ENCODE results near the gene ZBED5. TPM values are rescaled to one million over a fixed set of nuclear protein-coding genes. Genes with fewer than 3 reads are reported as not detected.

ZBED5 gene
- total and polyA plus RNA-seq, 2 of the 4 experiments (the other 2 are of a cell fraction): 28.2 to 30.8 TPM

- peak overlapping the region; percentile 31; the same call in 1 of the 3 replicates for H2BK15ac ChIP-seq (ENCODE audit: low read depth, low read length)
- peaks cover 33% of the 10 kb centered on the region for H3K9me1 ChIP-seq (ENCODE audit: insufficient read depth, low read length)
- no peak overlapping the region for H3K4me2 ChIP-seq (ENCODE audit: low read depth, low read length)
- dilution Hi-C loops (cut with HindIII; ENCODE audit: low sequenced_read_pairs, unreplicated experiment): no loop called here
- no peaks in the 10 kb centered on the region for H3K27me3 ChIP-seq (ENCODE audit: control insufficient read depth, insufficient read depth, low read length)
- H4K8ac ChIP-seq (ENCODE audit: low read depth in 2 of 2, low read length in 2 of 2): peak overlapping the region in 1 of 2 experiments; percentile 1; a peak in 1 of 4 replicates
- 100% methylated on average over 1 of the region's 2 CpGs; no CpG with 5 or more reads in 1 of the 2 experiments for WGBS, 2 experiments (ENCODE audit: extremely low coverage in 2 of 2, insufficient read length in 1 of 2)
- H2AFZ ChIP-seq (replicated peaks; ENCODE audit: low read length, poor library complexity): no peak overlapping the region
- H2BK20ac ChIP-seq (ENCODE audit: low read depth, low read length): peak overlapping the region; percentile 43; the same call in 1 of the 2 replicates
- POLR2A ChIA-PET (ENCODE audit: unreplicated experiment): interaction anchor here (0.6 kb wide), 1 partner anchor 440 kb away, joined by 12 read pairs; the partner anchor contains the start of gene AMPD3
- ATAC-seq (ENCODE audit: low read depth) (no peak), DNase-seq (no peak)
- CTCF ChIA-PET: no interaction called here
- H3K4ac ChIP-seq (ENCODE audit: low read depth, low read length): peak overlapping the region; percentile 93; the same call in 1 of the 2 replicates
- H4K20me1 ChIP-seq (ENCODE audit: insufficient read depth, low read length): peaks cover 6% of the 10 kb centered on the region; the same call in 1 of the 2 replicates
- H3K79me1 ChIP-seq (ENCODE audit: low read depth in 1 of 2, low read length in 2 of 2): peaks cover 0 to 40% of the 10 kb centered on the region in 2 experiments; a peak in 2 of 4 replicates
- no peak overlapping the region for H3K4me3 ChIP-seq (ENCODE audit: insufficient read depth, low read depth, low read length)
- no peak overlapping the region for H3K27ac ChIP-seq (ENCODE audit: insufficient read depth, low read length)
- peaks cover 34% of the 10 kb centered on the region for H3K4me1 ChIP-seq (ENCODE audit: control insufficient read depth, insufficient read depth, low read length)
- no peaks in the 10 kb centered on the region for H3K9me3 ChIP-seq (ENCODE audit: control insufficient read depth, insufficient read depth, low read length)
- peak overlapping the region; percentile 40; the same call in 1 of the 2 replicates for H2AK5ac ChIP-seq (ENCODE audit: low read depth, low read length)
- H4K91ac ChIP-seq (ENCODE audit: insufficient read depth, low read depth, low read length): peak overlapping the region; percentile 2; the same call in 1 of the 2 replicates
- H4K5ac ChIP-seq (ENCODE audit: low read depth, low read length): no peak overlapping the region
- H2BK5ac ChIP-seq (ENCODE audit: low read depth, low read length, poor library complexity, severe bottlenecking): no peak overlapping the region
- peak overlapping the region; percentile 46 for H3K14ac ChIP-seq (replicated peaks; ENCODE audit: low read depth, low read length)
- H2AK9ac ChIP-seq (replicated peaks; ENCODE audit: low read depth, low read length, poor library complexity): no peak overlapping the region
- H3K9ac ChIP-seq (ENCODE audit: low read depth, low read length): no peak overlapping the region
- TF ChIP-seq FOS (IDR thresholded peaks at IDR 0.05; ENCODE audit: low read depth, low read length) (no peak), ELK1 (IDR thresholded peaks at IDR 0.05; ENCODE audit: borderline replicate concordance, low read depth, low read length) (no peak), CTCF (conservative IDR thresholded peaks at IDR 0.05; ENCODE audit: low read depth, low read length) (no peak), BHLHE40 (IDR thresholded peaks at IDR 0.05; ENCODE audit: low read depth, low read length) (no peak), RCOR1 (IDR thresholded peaks at IDR 0.05; ENCODE audit: insufficient replicate concordance, low read length) (no peak), CHD1 (IDR thresholded peaks at IDR 0.05; ENCODE audit: low read depth, low read length) (no peak), CEBPB (IDR thresholded peaks at IDR 0.05; ENCODE audit: low read depth, low read length) (no peak), RAD21 (IDR thresholded peaks at IDR 0.05; ENCODE audit: low read length) (no peak), USF2 (IDR thresholded peaks at IDR 0.05; ENCODE audit: low read depth, low read length) (no peak), NFE2L2 (IDR thresholded peaks at IDR 0.05; ENCODE audit: low read depth, low read length) (no peak), MAFK (IDR thresholded peaks at IDR 0.05; ENCODE audit: low read depth, low read length) (no peak), MXI1 (IDR thresholded peaks at IDR 0.05; ENCODE audit: borderline replicate concordance, low read depth, low read length) (no peak), POLR2A (IDR thresholded peaks at IDR 0.05; ENCODE audit: low read depth, low read length) (no peak), MAZ (IDR thresholded peaks at IDR 0.05; ENCODE audit: borderline replicate concordance, low read depth, low read length) (no peak)
- peak overlapping the region; percentile 89 for H3K18ac ChIP-seq (ENCODE audit: low read depth, low read length)
- H3K36me3 ChIP-seq (ENCODE audit: control insufficient read depth, insufficient read depth, low read length): no peaks in the 10 kb centered on the region
- peak overlapping the region; percentile 50 for H2BK120ac ChIP-seq (ENCODE audit: low read depth, low read length)
- intact Hi-C loops (cut with micrococcal nuclease): no loop called here
- no peak overlapping the region for H3K56ac ChIP-seq (ENCODE audit: extremely low read depth, insufficient read depth, low read length)
- BruUV-seq (replicated peaks): no TSS peak
- H3K23ac ChIP-seq (ENCODE audit: low read depth, low read length): no peak overlapping the region
- in situ Hi-C loops (cut with MboI; ENCODE audit: low sequenced_read_pairs): no loop called here
Observed at GRCh38 chr11:10895285-10895684, 37.4 kb upstream of the ZBED5 start.
